GM18499 (cell line): ENCODE results near the gene USP24.
"Not testable (repeated sequence)": the region's sequence is repeated elsewhere in the genome, so short reads cannot be mapped to it uniquely, and the experiment has no call there.

Experiments
- ATAC-seq: cut with Tn5 transposase; IDR thresholded peaks from one replicate; pipeline ENCODE4 v1.9.1; 2021; ENCODE audit warnings: moderate number of reproducible peaks; ENCODE audit not compliant: insufficient read depth, unreplicated experiment

USP24 gene

GRCh38 chr1:55129194-55129728 lies 85.9 kb downstream of the USP24 start:
- no peak for ATAC-seq

GRCh38 chr1:55128418-55128995 lies 86.7 kb downstream of the USP24 start:
- ATAC-seq = no peak

- ATAC-seq = peak; percentile 50
Measured at GRCh38 chr1:55127827-55128343, 87.3 kb downstream of the USP24 start.

GRCh38 chr1:55124470-55124869 lies 90.7 kb downstream of the USP24 start:
- ATAC-seq = no peak

GRCh38 chr1:55120538-55120937 lies 94.6 kb downstream of the USP24 start:
- ATAC-seq = no peak

GRCh38 chr1:55118651-55119329 lies 96.4 kb downstream of the USP24 start:
- ATAC-seq = no peak

GRCh38 chr1:55117941-55118340 lies 97.2 kb downstream of the USP24 start:
- no peak for ATAC-seq

GRCh38 chr1:55109005-55109404 lies 106.2 kb downstream of the USP24 start:
- ATAC-seq = not testable (repeated sequence)

GRCh38 chr1:55107101-55107500 lies 108.1 kb downstream of the USP24 start:
- ATAC-seq = no peak

- no peak for ATAC-seq
Measured at GRCh38 chr1:55103891-55104290, 111.3 kb downstream of the USP24 start.

- ATAC-seq = no peak
Measured at GRCh38 chr1:55095095-55095494, 120.1 kb downstream of the USP24 start.

GRCh38 chr1:55092475-55092874 lies 122.7 kb downstream of the USP24 start:
- ATAC-seq = no peak

- no peak for ATAC-seq
Measured at GRCh38 chr1:55089683-55090082, 125.5 kb downstream of the USP24 start.

GRCh38 chr1:55088413-55088812 lies 126.8 kb downstream of the USP24 start:
- no peak for ATAC-seq

GRCh38 chr1:55087439-55087838 lies 127.7 kb downstream of the USP24 start:
- ATAC-seq = no peak

- no peak for ATAC-seq
Measured at GRCh38 chr1:55084257-55084656, 130.9 kb downstream of the USP24 start.

GRCh38 chr1:55081905-55082296 lies 133.3 kb downstream of the USP24 start:
- ATAC-seq = no peak

- no peak for ATAC-seq
Measured at GRCh38 chr1:55081188-55081904, 133.8 kb downstream of the USP24 start.

GRCh38 chr1:55079651-55080050 lies 135.5 kb downstream of the USP24 start:
- ATAC-seq = no peak

- ATAC-seq = no peak
Measured at GRCh38 chr1:55078470-55078869, 136.7 kb downstream of the USP24 start.

- ATAC-seq = no peak
Measured at GRCh38 chr1:55076356-55076755, 138.8 kb downstream of the USP24 start.
